Neural progenitor cell (in vitro differentiated cells): ENCODE data around the gene SRRM1.
"Not testable (repeated sequence)": the region's sequence is repeated elsewhere in the genome, so short reads cannot be mapped to it uniquely, and the experiment has no call there.

Source experiments
- EZH2phosphoT487 ChIP-seq: fragments of 200-600 bp; sonication (generic); IDR thresholded peaks from 2 replicates; pipeline ENCODE4 v1.6.1; 2017; ENCODE audit warnings: antibody characterized with exemption
- TF ChIP-seq, protein P1 (sequence below): fragments of 200-600 bp; sonication (generic); IDR thresholded peaks from 2 replicates; pipeline ENCODE4 v1.5.1; 2017; ENCODE audit warnings: antibody characterized with exemption, mild to moderate bottlenecking

DNA sequence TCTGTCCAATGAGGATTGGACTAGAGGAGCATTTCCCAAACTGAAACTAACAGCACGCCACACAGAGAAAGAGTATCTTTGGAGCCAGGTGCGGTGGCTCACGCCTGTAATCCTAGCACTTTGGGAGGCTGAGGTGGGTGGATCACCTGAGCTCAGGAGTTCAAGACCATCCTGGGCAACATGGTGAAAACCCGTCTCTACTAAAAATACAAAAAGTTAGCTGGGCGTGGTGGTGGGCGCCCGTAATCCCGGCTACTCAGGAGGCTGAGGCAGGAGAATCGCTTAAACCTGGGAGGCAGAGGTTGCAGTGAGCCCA lies 62.9 kb downstream of the SRRM1 start:
- TF ChIP-seq, protein P1, sequence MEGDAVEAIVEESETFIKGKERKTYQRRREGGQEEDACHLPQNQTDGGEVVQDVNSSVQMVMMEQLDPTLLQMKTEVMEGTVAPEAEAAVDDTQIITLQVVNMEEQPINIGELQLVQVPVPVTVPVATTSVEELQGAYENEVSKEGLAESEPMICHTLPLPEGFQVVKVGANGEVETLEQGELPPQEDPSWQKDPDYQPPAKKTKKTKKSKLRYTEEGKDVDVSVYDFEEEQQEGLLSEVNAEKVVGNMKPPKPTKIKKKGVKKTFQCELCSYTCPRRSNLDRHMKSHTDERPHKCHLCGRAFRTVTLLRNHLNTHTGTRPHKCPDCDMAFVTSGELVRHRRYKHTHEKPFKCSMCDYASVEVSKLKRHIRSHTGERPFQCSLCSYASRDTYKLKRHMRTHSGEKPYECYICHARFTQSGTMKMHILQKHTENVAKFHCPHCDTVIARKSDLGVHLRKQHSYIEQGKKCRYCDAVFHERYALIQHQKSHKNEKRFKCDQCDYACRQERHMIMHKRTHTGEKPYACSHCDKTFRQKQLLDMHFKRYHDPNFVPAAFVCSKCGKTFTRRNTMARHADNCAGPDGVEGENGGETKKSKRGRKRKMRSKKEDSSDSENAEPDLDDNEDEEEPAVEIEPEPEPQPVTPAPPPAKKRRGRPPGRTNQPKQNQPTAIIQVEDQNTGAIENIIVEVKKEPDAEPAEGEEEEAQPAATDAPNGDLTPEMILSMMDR, result not testable (repeated sequence)
- not testable (repeated sequence) for TF ChIP-seq EZH2phosphoT487
